Skeletal muscle tissue (tissue), 4 donors: ENCODE data around the gene TPRG1L. TPM values are rescaled to one million over a fixed set of nuclear protein-coding genes. Genes with fewer than 3 reads are reported as not detected.

Experiments
- H3K27ac ChIP-seq: one replicate; pipeline ENCODE4 v1.7.0; 2013; ENCODE audit warnings: mild to moderate bottlenecking, low read depth, low read length, inconsistent platforms
- H3K27me3 ChIP-seq, 3 donors: one replicate each; pipeline ENCODE4 v1.7.0; 2013; ENCODE audit warnings: low read length in 3 of 3; ENCODE audit not compliant: control insufficient read depth in 3 of 3, insufficient read depth in 3 of 3
- H3K36me3 ChIP-seq, 3 donors: one replicate each; pipeline ENCODE4 v1.7.0; 2013; ENCODE audit warnings: low read length in 3 of 3; ENCODE audit not compliant: control insufficient read depth in 3 of 3, insufficient read depth in 3 of 3
- H3K4me1 ChIP-seq, 3 donors: one replicate each; pipeline ENCODE4 v1.7.0; 2013; ENCODE audit warnings: low read length in 3 of 3, mild to moderate bottlenecking in 3 of 3; ENCODE audit not compliant: control insufficient read depth in 3 of 3, insufficient read depth in 3 of 3
- H3K4me3 ChIP-seq, 3 donors: one replicate each; pipeline ENCODE4 v1.7.0; 2013; ENCODE audit warnings: low read length in 3 of 3
- H3K9ac ChIP-seq, 3 donors: one replicate each; pipeline ENCODE4 v1.7.0; 2013; ENCODE audit warnings: low read length in 3 of 3, mild to moderate bottlenecking in 3 of 3, moderate library complexity in 2 of 3, low read depth in 1 of 3
- H3K9me3 ChIP-seq, 3 donors: one replicate each; pipeline ENCODE4 v1.7.0; 2013; ENCODE audit warnings: low read length in 3 of 3; ENCODE audit not compliant: control insufficient read depth in 3 of 3
- total RNA-seq: library from RNA; depleted of rRNA; stranded (reverse); fragments of >200 nt; gene quantifications from one replicate; pipeline ENCODE4 v1.2.3, GENCODE V29; 2014
- donor health status: Osteomylitis.

Gene TPRG1L
- total RNA-seq, 1 donor from 2014 or later: 17.2 TPM

GRCh38 chr1:3633344-3634058, 8.7 kb downstream of the TPRG1L start:
- no peak overlapping the region for H3K27ac ChIP-seq
- H3K4me1 ChIP-seq: no peaks in the 10 kb centered on the region
- no peak overlapping the region for H3K4me3 ChIP-seq
- no peaks in the 10 kb centered on the region for H3K9me3 ChIP-seq
- H3K36me3 ChIP-seq: peaks cover 74 to 84% (median 77%) of the 10 kb centered on the region in 3 donors
- no peaks in the 10 kb centered on the region for H3K27me3 ChIP-seq
- H3K9ac ChIP-seq: no peak overlapping the region

GRCh38 chr1:3634059-3634800, 9.4 kb downstream of the TPRG1L start:
- Histone ChIP-seq H3K9ac (no peak overlapping the region), H3K9me3 (no peaks in the 10 kb centered on the region), H3K4me1 (no peaks in the 10 kb centered on the region), H3K4me3 (no peak overlapping the region), H3K27me3 (no peaks in the 10 kb centered on the region), H3K36me3 (peaks cover 74 to 81% (median 75%) of the 10 kb centered on the region in 3 donors), H3K27ac (no peak overlapping the region)

- Histone ChIP-seq H3K9ac (no peak overlapping the region), H3K36me3 (peaks cover 59 to 72% (median 59%) of the 10 kb centered on the region in 3 donors), H3K9me3 (no peaks in the 10 kb centered on the region), H3K27me3 (no peaks in the 10 kb centered on the region), H3K4me1 (no peaks in the 10 kb centered on the region), H3K4me3 (no peak overlapping the region), H3K27ac (no peak overlapping the region)
Measured at GRCh38 chr1:3636080-3636479, 11.3 kb downstream of the TPRG1L start.

- Histone ChIP-seq H3K4me3 (no peak overlapping the region), H3K36me3 (peaks cover 58 to 68% (median 59%) of the 10 kb centered on the region in 3 donors), H3K27ac (no peak overlapping the region), H3K9ac (no peak overlapping the region), H3K9me3 (no peaks in the 10 kb centered on the region), H3K4me1 (no peaks in the 10 kb centered on the region), H3K27me3 (no peaks in the 10 kb centered on the region)
Measured at GRCh38 chr1:3636531-3636930, 11.7 kb downstream of the TPRG1L start.

- no peaks in the 10 kb centered on the region for H3K4me1 ChIP-seq
- H3K4me3 ChIP-seq: no peak overlapping the region
- no peak overlapping the region for H3K27ac ChIP-seq
- H3K9me3 ChIP-seq: no peaks in the 10 kb centered on the region
- H3K27me3 ChIP-seq: no peaks in the 10 kb centered on the region
- H3K36me3 ChIP-seq: peaks cover 53 to 61% (median 53%) of the 10 kb centered on the region in 3 donors
- no peak overlapping the region for H3K9ac ChIP-seq
Measured at GRCh38 chr1:3638027-3638426, 13.2 kb downstream of the TPRG1L start.

GRCh38 chr1:3638676-3639075, 13.9 kb downstream of the TPRG1L start:
- peaks cover 52 to 59% (median 56%) of the 10 kb centered on the region in 3 donors for H3K36me3 ChIP-seq
- no peaks in the 10 kb centered on the region for H3K27me3 ChIP-seq
- H3K27ac ChIP-seq: no peak overlapping the region
- no peak overlapping the region for H3K4me3 ChIP-seq
- no peaks in the 10 kb centered on the region for H3K9me3 ChIP-seq
- no peaks in the 10 kb centered on the region for H3K4me1 ChIP-seq
- no peak overlapping the region for H3K9ac ChIP-seq

- peaks cover 48 to 54% (median 52%) of the 10 kb centered on the region in 3 donors for H3K36me3 ChIP-seq
- H3K27ac ChIP-seq: no peak overlapping the region
- no peak overlapping the region for H3K4me3 ChIP-seq
Measured at GRCh38 chr1:3639397-3639911, 14.6 kb downstream of the TPRG1L start.

GRCh38 chr1:3640121-3640837, 15.5 kb downstream of the TPRG1L start:
- Histone ChIP-seq H3K9me3 (no peaks in the 10 kb centered on the region), H3K27me3 (no peaks in the 10 kb centered on the region), H3K9ac (no peak overlapping the region), H3K27ac (no peak overlapping the region), H3K4me1 (no peaks in the 10 kb centered on the region), H3K4me3 (no peak overlapping the region), H3K36me3 (peaks cover 41 to 50% (median 48%) of the 10 kb centered on the region in 3 donors)

More at GRCh38 chr1:3639397-3639911, 14.6 kb downstream of the TPRG1L start:
- Histone ChIP-seq H3K4me1 (no peaks in the 10 kb centered on the region), H3K27me3 (no peaks in the 10 kb centered on the region), H3K9ac (no peak overlapping the region), H3K9me3 (no peaks in the 10 kb centered on the region)

GRCh38 chr1:3641046-3641760, 16.4 kb downstream of the TPRG1L start:
- Histone ChIP-seq H3K9me3 (no peaks in the 10 kb centered on the region), H3K4me1 (no peaks in the 10 kb centered on the region), H3K36me3 (peaks cover 43 to 45% (median 45%) of the 10 kb centered on the region in 3 donors), H3K27ac (no peak overlapping the region), H3K4me3 (no peak overlapping the region), H3K9ac (no peak overlapping the region), H3K27me3 (no peaks in the 10 kb centered on the region)
